GM18502 (cell line): ENCODE results near the gene TRIM21.
"Not testable (repeated sequence)": the region's sequence is repeated elsewhere in the genome, so short reads cannot be mapped to it uniquely, and the experiment has no call there.

ENCODE experiments used
- ATAC-seq: cut with Tn5 transposase; IDR thresholded peaks from one replicate; pipeline ENCODE4 v1.9.1; 2021; ENCODE audit warnings: mild to moderate bottlenecking; ENCODE audit not compliant: unreplicated experiment, poor library complexity

The TRIM21 gene

DNA sequence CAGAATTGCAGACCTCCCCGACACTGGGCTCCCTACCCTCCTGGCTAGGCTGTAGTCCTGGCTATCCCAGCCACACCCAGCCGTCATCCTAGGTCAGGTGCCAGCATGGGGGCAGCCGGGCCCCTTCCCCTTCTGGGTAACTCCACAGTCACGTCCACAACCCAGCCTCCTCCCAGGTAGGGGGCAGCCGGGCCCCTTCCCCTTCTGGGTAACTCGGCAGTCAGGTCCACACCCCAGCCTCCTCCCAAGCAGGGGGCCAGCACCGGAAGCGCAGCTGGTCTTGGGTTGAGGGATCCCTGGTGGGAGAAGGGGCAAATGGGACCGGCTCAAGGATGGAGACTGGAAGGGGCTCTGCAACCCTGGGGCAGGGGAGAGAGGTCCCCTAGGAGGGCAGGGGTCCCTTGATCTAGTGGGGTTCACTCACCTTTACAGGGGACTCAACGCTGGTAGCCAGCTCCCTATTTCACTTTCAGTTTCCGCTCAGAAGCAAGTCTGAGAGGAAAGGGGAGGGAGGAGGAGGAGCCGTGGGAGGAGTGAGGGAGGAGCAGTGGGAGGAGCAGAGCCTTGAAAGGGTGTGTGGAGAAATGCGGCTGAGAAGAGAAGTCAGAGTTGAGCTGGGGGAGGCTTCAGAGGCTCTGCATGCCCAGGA is at the start of gene TRIM21:
TSS of gene TRIM21 (minus strand) at position 494 of the 649 bp plus-strand sequence. CDS start 3,293 bp downstream, outside the sequence.
- ATAC-seq, result peak; percentile 100

DNA sequence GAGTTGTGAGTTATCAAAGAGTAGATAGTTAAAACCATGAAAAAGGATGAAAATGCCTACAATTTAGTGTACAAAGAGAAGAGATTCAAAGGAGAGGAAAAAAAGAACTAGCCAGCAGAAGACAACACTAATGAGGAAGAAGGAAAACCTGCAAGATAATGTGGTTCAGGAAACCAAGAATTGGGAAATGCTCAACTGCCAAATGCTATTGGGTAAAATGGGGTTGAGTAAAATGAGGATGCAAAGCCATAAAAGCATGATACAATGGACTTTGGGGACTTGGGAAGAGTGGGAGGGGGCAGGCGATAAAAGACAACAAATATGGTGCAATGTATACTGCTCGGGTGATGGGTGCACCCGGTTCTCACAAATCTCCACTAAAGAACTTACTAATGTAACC is 48.0 kb upstream of the TRIM21 start:
- ATAC-seq, result no peak

DNA sequence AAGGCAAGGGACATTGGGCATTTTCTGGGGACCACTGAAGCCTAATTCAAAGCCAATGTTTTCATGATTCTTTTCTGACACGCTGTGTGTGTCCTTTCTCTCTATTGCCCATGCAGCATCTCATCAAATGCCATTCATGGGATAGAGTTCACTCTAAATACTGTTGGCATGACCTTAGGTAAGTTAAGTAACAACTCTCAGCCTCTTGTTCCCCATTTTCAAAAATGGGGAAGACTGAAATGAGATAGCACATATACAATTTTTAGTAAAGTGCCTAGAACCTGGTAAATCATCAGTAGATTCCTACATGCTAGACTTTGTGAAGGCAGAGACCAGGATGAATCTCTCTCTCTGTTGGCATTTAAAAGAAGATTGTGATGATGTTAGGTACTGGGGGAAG is 42.9 kb upstream of the TRIM21 start:
- ATAC-seq, result no peak

DNA sequence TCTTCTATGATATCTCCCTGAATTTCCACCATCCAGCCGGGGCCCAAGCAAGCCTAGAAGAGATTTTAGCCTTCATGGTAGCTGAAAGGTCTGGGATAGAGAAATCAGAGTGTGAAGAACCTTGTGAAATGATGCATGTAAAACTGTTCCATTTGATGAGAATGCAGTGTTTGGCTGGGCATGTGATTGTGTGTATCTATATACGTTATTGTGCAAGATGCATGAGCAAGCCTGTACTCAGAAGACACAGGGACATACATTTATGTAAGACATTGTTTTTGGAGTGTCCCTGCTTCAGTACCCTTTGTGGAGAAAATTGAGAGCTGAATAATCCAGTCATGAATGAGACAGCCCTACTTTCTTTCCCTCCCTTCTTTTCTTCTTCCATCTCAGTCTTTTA is 40.4 kb upstream of the TRIM21 start:
- ATAC-seq, result no peak

DNA sequence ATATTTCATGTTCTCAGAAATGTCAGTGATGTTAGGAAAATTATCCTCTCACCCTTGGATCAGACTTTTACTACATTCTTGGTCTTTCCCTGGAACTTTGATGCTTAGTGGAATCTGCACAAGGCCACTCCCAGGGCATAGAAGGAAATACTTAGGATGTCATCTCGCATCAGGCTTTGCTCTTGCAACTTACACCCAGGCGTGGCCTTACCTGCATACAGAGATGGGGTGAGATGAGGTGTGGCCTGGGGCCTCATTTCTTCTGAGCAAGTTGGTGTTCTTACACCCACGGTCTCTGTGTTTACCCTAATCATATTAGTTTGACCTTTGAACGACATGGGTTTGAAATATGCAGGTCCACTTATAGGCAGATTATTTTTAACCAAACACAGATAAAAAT is 36.5 kb upstream of the TRIM21 start:
- no peak for ATAC-seq

DNA sequence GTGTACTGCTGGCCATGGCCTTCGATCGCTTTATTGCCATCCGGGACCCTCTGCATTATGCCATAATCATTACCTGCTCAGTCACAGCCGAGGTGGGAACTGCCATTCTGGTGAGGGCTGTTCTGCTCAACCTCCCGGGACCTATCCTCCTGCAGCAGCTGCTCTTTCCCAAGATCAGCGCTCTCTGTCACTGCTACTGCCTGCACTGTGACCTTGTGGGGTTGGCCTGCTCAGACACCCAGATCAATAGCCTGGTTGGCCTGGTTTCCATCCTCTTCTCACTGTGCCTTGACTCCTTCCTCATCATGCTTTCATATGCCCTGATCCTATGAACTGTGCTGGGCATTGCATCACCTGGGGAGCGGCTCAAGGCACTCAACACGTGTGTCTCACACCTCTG is 24.9 kb upstream of the TRIM21 start:
- ATAC-seq, result no peak

DNA sequence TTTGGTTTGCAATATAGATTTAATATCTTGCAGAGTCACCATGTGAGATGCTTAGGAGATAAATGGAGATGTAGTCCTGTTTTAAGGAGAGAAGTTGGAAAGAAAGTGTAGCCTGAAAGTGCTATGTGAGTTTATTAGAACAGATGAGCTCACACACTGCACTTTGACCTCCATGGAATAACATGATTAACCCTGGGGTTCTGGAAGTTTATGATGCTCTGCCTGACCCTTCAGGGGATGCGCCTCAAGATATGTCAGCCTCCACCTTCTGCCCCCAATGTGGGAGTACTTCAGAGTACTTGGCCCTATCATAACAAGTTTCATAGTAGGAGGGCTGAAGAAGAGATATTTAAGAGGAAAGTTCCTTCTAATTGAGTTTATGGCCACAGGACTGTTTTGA is 23.3 kb upstream of the TRIM21 start:
- ATAC-seq, result no peak

DNA sequence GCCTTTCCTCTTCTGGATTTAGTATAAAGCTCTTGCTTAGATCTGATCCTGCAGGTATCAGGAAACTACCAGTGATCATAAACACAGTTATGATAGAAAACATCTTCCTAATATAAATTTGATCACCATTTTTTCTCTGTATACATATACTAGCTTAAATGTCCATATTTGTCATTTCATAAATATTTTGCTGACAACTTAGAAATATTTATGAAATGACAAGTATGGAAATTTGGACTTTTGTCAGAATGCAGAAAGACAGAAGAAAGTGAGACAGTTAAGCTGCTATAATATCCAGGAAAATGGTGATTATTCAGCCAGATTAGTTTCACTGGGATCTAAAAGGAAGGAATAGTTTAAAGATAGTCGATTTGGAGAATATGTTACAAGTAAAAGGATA is 22.8 kb upstream of the TRIM21 start:
- ATAC-seq, result no peak

DNA sequence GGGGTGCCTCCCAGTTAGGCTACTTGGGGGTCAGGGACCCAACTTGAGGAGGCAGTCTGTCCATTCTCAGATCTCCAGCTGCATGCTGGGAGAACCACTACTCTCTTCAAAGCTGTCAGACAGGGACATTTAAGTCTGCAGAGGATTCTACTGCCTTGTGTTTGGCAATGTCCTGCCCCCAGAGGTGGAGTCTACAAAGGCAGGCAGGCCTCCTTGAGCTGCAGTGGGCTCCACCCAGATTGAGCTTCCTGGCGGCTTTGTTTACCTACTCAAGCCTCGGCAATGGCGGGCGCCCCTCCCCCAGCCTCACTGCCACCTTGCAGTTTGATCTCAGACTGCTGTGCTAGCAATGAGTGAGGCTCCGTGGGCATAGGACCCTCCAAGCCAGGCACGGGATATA is 12.7 kb upstream of the TRIM21 start:
- not testable (repeated sequence) for ATAC-seq

DNA sequence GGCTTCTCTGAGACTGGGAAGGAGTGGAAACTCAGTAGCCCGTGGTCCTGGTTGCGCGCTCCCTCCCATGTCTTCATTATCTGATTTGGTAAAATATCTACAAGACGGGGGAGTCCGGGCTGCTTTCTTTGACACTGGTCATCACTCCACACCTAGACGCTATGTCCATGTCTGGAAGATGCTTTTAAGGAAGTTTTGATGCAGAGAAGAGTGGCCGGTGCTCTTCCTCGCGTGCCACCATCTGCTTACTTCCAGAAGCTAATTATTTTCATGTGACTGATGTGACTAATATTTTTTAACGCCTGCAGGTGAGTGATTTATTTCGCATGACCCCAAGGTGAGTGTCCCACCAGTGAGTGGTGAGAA is 339 bp upstream of the TRIM21 start:
- ATAC-seq, result peak; percentile 15

DNA sequence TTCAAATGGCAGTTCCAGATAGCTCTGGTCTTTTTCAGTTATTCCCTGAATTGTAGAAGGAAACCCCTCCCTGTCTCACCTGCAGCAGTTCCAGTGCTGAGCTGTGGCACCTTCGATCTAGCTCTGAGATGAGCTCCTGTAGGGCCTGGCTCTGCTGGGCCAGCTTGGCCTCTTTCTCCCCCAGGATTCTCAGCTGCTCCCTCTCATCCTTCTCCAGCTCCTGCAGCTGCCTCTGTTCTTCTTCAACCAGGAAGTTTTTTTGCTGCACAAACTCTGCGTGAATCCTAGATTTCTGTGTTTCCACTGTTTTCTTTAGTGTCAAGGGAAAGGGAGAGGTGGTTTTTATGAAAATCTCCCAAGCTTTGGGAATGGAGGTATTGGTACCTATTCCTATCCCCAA is 5.3 kb downstream of the TRIM21 start:
- ATAC-seq, result no peak

DNA sequence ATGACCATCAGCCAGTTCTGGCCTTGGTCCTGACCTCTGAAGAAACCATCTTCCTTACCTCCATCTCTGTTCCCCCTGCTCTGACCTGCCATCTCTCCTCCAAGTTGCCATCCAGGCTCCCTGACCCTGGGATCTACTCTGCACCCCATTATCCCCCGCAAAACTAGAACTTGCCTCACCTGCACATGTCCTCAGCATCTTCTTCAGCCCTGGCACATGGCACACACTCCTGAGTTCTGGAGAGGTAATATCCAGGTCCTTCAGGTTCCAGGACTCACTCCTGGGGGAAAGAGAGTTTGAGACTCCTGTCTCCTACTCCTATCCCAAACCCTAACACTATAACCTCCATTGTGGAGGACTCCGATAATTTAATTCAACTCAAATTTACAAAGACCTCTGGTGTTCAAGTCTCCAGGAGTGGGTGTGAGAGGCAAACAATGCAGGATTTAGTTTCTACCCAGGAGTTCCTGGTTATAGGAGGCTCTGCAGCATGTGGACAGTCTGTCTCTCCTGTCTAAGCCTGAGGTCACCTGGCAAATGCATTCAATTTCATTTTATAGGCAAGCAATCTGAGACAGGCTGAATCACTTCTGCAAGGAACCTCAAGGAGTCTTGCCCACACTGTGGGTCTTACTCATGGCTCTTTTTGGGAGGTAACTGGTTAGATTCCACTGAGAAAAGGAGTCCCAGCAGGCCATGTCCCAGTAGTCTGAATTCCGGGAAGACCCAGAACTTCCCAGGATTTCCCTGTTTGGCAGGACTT is 7.3 kb downstream of the TRIM21 start:
- no peak for ATAC-seq

DNA sequence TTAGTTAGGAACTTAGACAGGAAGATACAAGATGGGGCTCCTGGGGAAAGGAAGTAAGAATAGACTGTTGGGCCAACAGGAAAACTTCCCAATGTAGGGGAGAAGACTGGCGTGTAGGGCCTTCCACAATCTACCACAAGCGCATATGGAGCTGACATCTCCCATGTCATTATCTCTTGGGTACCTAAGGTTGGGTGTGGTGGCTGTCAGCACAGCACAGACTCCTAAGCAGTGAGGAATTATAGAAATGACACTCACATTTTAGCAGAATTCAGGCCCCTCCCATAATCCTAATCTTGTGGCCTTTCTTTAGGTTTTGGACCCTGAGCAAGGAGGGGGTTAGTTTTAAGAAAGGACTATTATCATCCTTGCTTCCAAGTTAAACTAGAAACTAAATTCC is 11.6 kb downstream of the TRIM21 start:
- no peak for ATAC-seq

DNA sequence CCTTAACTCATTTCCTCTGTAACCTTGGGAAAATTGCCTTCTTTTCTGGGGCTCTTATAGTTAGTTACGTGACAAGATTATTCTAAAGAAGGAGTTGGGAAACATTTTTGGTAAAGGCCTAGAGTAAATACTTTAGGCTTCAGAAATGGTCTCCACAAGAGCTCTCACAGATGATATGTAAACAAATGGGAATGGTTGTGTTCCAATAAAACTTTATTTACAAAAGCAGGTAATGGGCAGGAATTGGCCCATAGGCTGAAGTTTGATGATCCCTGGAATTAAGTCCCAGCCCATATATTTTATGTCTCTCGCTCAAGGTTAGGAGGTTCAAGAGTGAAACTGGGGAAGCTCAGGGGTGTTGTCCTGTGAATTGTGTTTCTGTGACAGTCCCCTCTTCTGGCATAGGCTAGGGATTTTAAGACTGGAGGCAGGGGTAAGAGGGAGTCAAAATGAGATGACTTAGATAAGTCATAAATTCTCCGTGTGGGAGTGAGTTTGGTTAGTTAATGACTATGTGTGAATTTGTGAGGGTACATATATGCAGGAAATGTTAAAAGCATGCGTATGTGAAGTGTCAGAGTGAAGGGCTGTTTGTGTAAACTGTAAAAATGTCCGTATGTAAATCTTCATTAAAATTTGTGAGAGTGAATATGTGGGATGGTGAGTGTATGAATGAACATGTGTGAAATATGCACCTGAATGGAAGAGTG is 17.9 kb downstream of the TRIM21 start:
- no peak for ATAC-seq

DNA sequence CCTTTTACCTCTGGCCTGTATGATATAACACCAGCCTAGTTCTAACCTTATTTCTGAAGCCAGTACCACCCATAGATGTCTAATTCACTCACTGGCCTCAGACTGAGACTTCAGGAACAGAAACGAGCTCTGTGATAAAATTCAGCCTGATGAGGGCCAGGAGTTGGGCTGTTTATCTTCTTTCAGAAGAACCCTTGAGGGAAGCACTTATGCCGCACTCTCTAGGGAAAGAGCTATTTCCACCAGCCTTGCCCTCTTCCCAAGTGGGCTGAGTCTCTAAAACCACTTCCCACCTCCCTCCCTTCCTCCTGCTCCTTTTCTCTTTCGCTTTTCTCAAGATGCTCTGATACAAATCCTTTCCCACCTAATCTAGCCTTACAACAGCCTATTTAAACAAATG is 23.3 kb downstream of the TRIM21 start:
- ATAC-seq, result no peak

DNA sequence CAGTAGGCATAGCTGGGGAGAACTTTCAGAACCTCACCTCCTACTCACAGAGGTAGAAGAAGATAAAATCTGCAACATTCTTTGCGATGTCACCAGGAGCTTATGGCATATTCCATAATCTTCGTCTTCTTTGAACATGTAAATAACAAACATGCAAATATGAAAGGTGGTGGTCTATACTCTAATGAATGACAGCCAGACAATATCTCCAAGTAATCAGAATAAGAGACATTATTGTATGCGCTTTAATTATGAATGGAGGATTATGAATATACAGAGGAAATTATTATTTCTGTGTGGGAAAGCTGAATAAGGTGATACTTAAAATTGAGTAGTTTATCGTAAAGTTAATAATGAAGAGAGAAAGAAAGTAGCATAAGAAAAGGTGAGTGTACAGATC is 25.2 kb downstream of the TRIM21 start, which contains the start of gene OR52B4:
TSS of gene OR52B4 (minus strand) at position 101 of the 400 bp plus-strand sequence. CDS start at position 10, 91 bp downstream.
- no peak for ATAC-seq

DNA sequence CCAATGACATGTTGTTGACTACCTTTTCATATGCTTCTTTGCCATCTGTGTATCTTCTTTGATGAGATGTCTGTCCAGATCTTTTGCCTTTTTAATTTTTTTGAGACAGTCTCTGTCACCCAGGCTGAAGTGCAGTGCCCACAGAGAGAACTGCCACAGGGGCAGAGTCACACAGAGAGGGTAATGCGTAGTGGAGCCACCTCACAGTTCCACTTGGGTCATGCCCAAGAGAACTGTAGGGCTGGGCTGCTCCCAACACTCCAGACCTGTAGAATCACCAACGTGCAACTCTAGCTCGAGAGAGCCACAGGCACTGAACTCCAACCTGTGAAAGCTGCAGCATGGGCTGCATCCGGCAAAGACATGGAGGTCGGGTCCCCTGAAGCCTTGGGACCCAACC is 45.4 kb downstream of the TRIM21 start:
- ATAC-seq, result not testable (repeated sequence)

DNA sequence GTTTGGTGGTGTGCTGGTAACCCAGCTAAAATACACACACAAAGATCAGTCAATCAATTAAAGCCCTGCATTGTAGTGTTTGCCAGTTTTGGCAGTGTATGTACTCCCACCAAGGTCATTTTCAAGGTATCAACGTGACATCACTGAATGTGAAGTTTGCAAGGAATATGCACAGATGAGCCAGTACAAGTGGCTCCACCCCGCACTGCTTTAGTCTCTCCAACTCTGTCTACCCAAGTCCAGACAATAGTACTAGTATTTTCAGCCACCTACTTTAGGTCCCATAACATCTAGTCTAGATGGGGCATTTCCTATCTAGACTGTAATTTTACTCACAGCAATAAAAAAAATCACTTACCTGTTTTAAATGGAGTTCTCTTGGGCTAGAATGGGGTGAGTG is 48.1 kb downstream of the TRIM21 start:
- not testable (repeated sequence) for ATAC-seq
